Ishikawa (cell line): Measurements from ENCODE around the gene EYS.

ENCODE experiments used
- NFIC ChIP-seq: IDR thresholded peaks from 2 replicates; pipeline ENCODE4 v1.6.1; 2012
- RAD21 ChIP-seq: IDR thresholded peaks from 2 replicates; pipeline ENCODE4 v1.6.1; 2012; ENCODE audit warnings: low read depth
- REST ChIP-seq: IDR thresholded peaks from 2 replicates; pipeline ENCODE4 v1.6.1; 2012; ENCODE audit warnings: low read depth, mild to moderate bottlenecking
- TCF12 ChIP-seq: IDR thresholded peaks from 2 replicates; pipeline ENCODE4 v1.6.1; 2012; ENCODE audit warnings: low read depth
- YY1 ChIP-seq: IDR thresholded peaks from 2 replicates; pipeline ENCODE4 v1.6.1; 2012; ENCODE audit warnings: low read depth
- ZBTB7A ChIP-seq: IDR thresholded peaks from 2 replicates; pipeline ENCODE4 v1.6.1; 2012; ENCODE audit warnings: low read depth

GRCh38 chr6:64860203-64860602 lies 846.8 kb downstream of the EYS start:
- TF ChIP-seq RAD21: no peak
- no peak for TF ChIP-seq REST
- no peak for TF ChIP-seq TCF12
- TF ChIP-seq YY1: no peak
- TF ChIP-seq NFIC: no peak
- no peak for TF ChIP-seq ZBTB7A
